Neural progenitor cell (in vitro differentiated cells): ENCODE data around the gene OLFML2B. TPM values are rescaled to one million over a fixed set of nuclear protein-coding genes. Genes with fewer than 3 reads are reported as not detected.

Experiments
- DNase-seq: peaks from one replicate; pipeline ENCODE4 v3.0.0-alpha.2; 2016; ENCODE audit warnings: low spot score
- H2AFZ ChIP-seq: fragments of 200-600 bp; sonication (generic); replicated peaks from 2 replicates; pipeline ENCODE4 v1.6.1; 2016; ENCODE audit warnings: antibody characterized with exemption
- H3F3A ChIP-seq: fragments of 200-600 bp; sonication (generic); 2 replicates; pipeline ENCODE4 v1.6.1; 2016; ENCODE audit warnings: antibody characterized with exemption, low read depth
- H3K27ac ChIP-seq: fragments of 200-600 bp; sonication (generic); 2 replicates; pipeline ENCODE4 v1.5.1; 2016; ENCODE audit warnings: mild to moderate bottlenecking
- H3K27me3 ChIP-seq: fragments of 200-600 bp; sonication (generic); 2 replicates; pipeline ENCODE4 v1.6.1; 2016; ENCODE audit warnings: mild to moderate bottlenecking, moderate library complexity
- H3K36me3 ChIP-seq: fragments of 200-600 bp; sonication (generic); 2 replicates; pipeline ENCODE4 v1.5.1; 2016
- H3K4me1 ChIP-seq: fragments of 200-600 bp; sonication (generic); 2 replicates; pipeline ENCODE4 v1.6.1; 2016; ENCODE audit warnings: mixed run types
- H3K4me2 ChIP-seq: fragments of 200-600 bp; sonication (generic); 2 replicates; pipeline ENCODE4 v1.6.1; 2016
- H3K4me3 ChIP-seq: fragments of 200-600 bp; sonication (generic); 2 replicates; pipeline ENCODE4 v1.5.1; 2016
- H3K79me2 ChIP-seq: fragments of 200-600 bp; sonication (generic); 2 replicates; pipeline ENCODE4 v1.6.1; 2016; ENCODE audit warnings: low read depth
- H3K9ac ChIP-seq: fragments of 200-600 bp; sonication (generic); 2 replicates; pipeline ENCODE4 v1.6.1; 2016
- H3K9me3 ChIP-seq: fragments of 200-600 bp; sonication (generic); 2 replicates; pipeline ENCODE4 v1.5.1; 2016; ENCODE audit warnings: low read depth
- H4K20me1 ChIP-seq: fragments of 200-600 bp; sonication (generic); 2 replicates; pipeline ENCODE4 v1.6.1; 2016; ENCODE audit warnings: low read depth
- H3K27ac Mint-ChIP-seq: 3 replicates; pipeline ENCODE4 v1.8.0; 2021; ENCODE audit warnings: mixed read lengths
- H3K27me3 Mint-ChIP-seq: 2 replicates; pipeline ENCODE4 v1.8.0; 2022; ENCODE audit warnings: low read depth, mild to moderate bottlenecking, inconsistent platforms, moderate library complexity, mixed read lengths; ENCODE audit not compliant: insufficient read depth
- H3K36me3 Mint-ChIP-seq: 3 replicates; pipeline ENCODE4 v1.8.0; 2021; ENCODE audit warnings: mixed read lengths
- H3K4me1 Mint-ChIP-seq: 3 replicates; pipeline ENCODE4 v1.8.0; 2021; ENCODE audit warnings: mixed read lengths
- H3K4me3 Mint-ChIP-seq: 3 replicates; pipeline ENCODE4 v1.8.0; 2021; ENCODE audit warnings: mild to moderate bottlenecking, moderate library complexity, mixed read lengths
- H3K9me3 Mint-ChIP-seq: 3 replicates; pipeline ENCODE4 v1.8.0; 2020; ENCODE audit warnings: mixed read lengths
- EZH2 ChIP-seq: fragments of 200-600 bp; sonication (generic); IDR thresholded peaks from 2 replicates; pipeline ENCODE4 v1.6.1; 2017; ENCODE audit warnings: antibody characterized with exemption, mild to moderate bottlenecking, moderate library complexity
- EZH2phosphoT487 ChIP-seq: fragments of 200-600 bp; sonication (generic); IDR thresholded peaks from 2 replicates; pipeline ENCODE4 v1.6.1; 2017; ENCODE audit warnings: antibody characterized with exemption
- total RNA-seq: library from RNA; depleted of rRNA; stranded (reverse); fragments of >200 nt; gene quantifications from 2 replicates; pipeline ENCODE4 v1.2.3, GENCODE V29; 2015; ENCODE audit warnings: low replicate concordance
- TF ChIP-seq, protein P1 (sequence below): fragments of 200-600 bp; sonication (generic); IDR thresholded peaks from 2 replicates; pipeline ENCODE4 v1.5.1; 2017; ENCODE audit warnings: antibody characterized with exemption, mild to moderate bottlenecking

OLFML2B gene
- total RNA-seq, 1 donor from 2014 or later, result 1.3 TPM

DNA sequence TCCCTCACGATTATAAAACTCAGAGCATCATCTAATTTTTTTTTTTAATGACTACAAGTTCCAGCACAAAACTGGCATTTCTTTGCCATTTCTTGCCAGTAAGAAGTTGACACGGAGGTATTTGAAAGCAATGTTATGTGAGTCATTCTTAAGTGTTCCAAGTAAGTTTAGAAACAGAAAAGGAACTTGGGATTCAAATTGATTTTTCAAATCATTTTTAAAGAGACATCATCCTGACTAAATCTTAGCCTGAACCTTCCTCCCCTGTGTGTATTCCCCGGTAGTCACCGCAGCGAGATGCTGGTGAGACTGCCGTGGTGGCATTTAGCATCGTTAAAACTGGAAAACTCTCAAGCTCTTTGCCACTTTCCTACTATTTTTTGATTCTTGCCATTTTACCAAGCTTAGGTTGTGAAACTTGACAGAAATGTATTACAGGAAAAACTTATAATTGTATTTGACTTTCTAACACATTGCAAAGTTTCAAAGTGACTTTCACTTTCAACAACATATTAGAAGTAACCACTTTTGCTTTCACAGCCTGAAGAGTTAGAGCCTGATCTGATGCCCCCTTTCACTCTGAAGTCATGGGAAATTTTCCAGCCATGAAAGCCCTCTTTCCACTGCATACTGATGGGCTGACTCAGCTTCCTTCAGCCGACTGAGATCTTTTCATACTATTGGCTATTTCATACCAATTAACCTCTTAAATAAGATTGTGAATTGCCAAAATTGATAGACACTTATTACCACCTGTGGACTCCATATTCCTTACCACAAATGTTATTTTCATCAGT lies 61.4 kb downstream of the OLFML2B start:
- Histone ChIP-seq H3K4me3 (no peak overlapping the region), H3K27me3 (no peaks in the 10 kb centered on the region), H3K9me3 (no peaks in the 10 kb centered on the region), H3K36me3 (no peaks in the 10 kb centered on the region), H4K20me1 (no peaks in the 10 kb centered on the region), H3K4me2 (no peak overlapping the region), H3F3A (no peaks in the 10 kb centered on the region), H3K9ac (no peak overlapping the region), H2AFZ (no peak overlapping the region), H3K27ac (no peak overlapping the region), H3K4me1 (peaks cover 12% of the 10 kb centered on the region), H3K79me2 (no peaks in the 10 kb centered on the region)
- DNase-seq, result no peak
- Mint-ChIP-seq H3K27me3 (peaks cover 3% of the 10 kb centered on the region), H3K4me3 (no peak overlapping the region), H3K4me1 (peaks cover 13% of the 10 kb centered on the region), H3K27ac (no peak overlapping the region), H3K9me3 (no peaks in the 10 kb centered on the region), H3K36me3 (peaks cover 18% of the 10 kb centered on the region)
- TF ChIP-seq EZH2, result no peak
- TF ChIP-seq, protein P1, sequence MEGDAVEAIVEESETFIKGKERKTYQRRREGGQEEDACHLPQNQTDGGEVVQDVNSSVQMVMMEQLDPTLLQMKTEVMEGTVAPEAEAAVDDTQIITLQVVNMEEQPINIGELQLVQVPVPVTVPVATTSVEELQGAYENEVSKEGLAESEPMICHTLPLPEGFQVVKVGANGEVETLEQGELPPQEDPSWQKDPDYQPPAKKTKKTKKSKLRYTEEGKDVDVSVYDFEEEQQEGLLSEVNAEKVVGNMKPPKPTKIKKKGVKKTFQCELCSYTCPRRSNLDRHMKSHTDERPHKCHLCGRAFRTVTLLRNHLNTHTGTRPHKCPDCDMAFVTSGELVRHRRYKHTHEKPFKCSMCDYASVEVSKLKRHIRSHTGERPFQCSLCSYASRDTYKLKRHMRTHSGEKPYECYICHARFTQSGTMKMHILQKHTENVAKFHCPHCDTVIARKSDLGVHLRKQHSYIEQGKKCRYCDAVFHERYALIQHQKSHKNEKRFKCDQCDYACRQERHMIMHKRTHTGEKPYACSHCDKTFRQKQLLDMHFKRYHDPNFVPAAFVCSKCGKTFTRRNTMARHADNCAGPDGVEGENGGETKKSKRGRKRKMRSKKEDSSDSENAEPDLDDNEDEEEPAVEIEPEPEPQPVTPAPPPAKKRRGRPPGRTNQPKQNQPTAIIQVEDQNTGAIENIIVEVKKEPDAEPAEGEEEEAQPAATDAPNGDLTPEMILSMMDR, result no peak
- no peak for TF ChIP-seq EZH2phosphoT487

DNA sequence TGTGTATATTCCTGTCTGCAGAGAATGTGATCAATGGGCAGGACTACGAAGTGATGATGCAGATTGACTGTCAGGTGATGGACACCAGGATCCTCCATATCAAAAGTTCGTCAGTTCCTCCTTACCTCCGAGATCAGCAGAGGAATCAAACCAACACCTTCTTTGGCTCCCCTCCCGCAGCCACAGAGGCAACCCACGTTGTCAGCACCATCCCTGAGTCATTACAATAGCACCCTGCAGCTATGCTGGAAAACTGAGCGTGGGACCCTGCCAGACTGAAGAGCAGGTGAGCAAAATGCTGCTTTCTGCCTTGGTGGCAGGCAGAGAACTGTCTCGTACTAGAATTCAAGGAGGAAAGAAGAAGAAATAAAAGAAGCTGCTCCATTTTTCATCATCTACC lies 65.2 kb downstream of the OLFML2B start:
- no peaks in the 10 kb centered on the region for H3F3A ChIP-seq
- no peaks in the 10 kb centered on the region for H4K20me1 ChIP-seq
- no peak for DNase-seq
- H3K27me3 ChIP-seq, result no peaks in the 10 kb centered on the region
- H3K9me3 ChIP-seq, result no peaks in the 10 kb centered on the region
- H3K79me2 ChIP-seq, result no peaks in the 10 kb centered on the region
- peaks cover 14% of the 10 kb centered on the region for H3K36me3 Mint-ChIP-seq
- H3K9ac ChIP-seq, result no peak overlapping the region
- H2AFZ ChIP-seq, result no peak overlapping the region
- H3K36me3 ChIP-seq, result no peaks in the 10 kb centered on the region
- H3K4me1 Mint-ChIP-seq, result peaks cover 20% of the 10 kb centered on the region
- H3K27ac ChIP-seq, result no peak overlapping the region
- no peak overlapping the region for H3K27ac Mint-ChIP-seq
- H3K27me3 Mint-ChIP-seq, result no peaks in the 10 kb centered on the region
- H3K9me3 Mint-ChIP-seq, result no peaks in the 10 kb centered on the region
- peaks cover 3% of the 10 kb centered on the region for H3K4me1 ChIP-seq
- no peak overlapping the region for H3K4me3 ChIP-seq
- no peak overlapping the region for H3K4me3 Mint-ChIP-seq
- H3K4me2 ChIP-seq, result no peak overlapping the region
- TF ChIP-seq EZH2 (no peak), EZH2phosphoT487 (no peak)
- TF ChIP-seq, protein P1, result no peak

DNA sequence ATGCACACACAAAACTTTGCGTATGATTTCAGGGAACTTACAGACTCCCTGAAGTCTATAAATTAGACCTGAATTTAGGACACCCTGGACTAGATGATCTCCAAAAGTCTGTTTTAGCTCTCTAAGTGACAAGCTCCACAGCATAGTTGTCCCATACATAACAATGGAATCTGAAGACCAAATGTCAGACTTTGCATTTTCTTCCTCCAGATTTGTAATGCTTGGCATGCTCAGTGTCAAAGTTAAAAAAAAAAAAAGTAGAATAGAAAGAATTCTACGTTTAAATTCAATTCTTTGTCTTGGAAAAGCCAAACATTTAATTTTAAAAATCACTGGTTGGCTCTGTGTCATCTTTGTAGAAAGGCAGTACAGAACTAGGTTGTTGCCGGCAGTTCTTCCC lies 66.7 kb downstream of the OLFML2B start:
- Histone ChIP-seq H2AFZ (no peak overlapping the region), H3K27me3 (no peaks in the 10 kb centered on the region), H3K9me3 (no peaks in the 10 kb centered on the region), H4K20me1 (no peaks in the 10 kb centered on the region), H3K27ac (no peak overlapping the region), H3K36me3 (no peaks in the 10 kb centered on the region), H3K4me3 (no peak overlapping the region), H3K4me2 (no peak overlapping the region), H3K4me1 (peaks cover 3% of the 10 kb centered on the region), H3K79me2 (no peaks in the 10 kb centered on the region), H3F3A (no peaks in the 10 kb centered on the region), H3K9ac (no peak overlapping the region)
- TF ChIP-seq EZH2, result no peak
- TF ChIP-seq, protein P1, result no peak
- no peak for TF ChIP-seq EZH2phosphoT487
- Mint-ChIP-seq H3K9me3 (no peaks in the 10 kb centered on the region), H3K27ac (no peak overlapping the region), H3K36me3 (peaks cover 12% of the 10 kb centered on the region), H3K4me3 (no peak overlapping the region), H3K4me1 (peaks cover 13% of the 10 kb centered on the region), H3K27me3 (no peaks in the 10 kb centered on the region)
- DNase-seq, result no peak
